ENCODE measurements around the gene DOK7.

DNA sequence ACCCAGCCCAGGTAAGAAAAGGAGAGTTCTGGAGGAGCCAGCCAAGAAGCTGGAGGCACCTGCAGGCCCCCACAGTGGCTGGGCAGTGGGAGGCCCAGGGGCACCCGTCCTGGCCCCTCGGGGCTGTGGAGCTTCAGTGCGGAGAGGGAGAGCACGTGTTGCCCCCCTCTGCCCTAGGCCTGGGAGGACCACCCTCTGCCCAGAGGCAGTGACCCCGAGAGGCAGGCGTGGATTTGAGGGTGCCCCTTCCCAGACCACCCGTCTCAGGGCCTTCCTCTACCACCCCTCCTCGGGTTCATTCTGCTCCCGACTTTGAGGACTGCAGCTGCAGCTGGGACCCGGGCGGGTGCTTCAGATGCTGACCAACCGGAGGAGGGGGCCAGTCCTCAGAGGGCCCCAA, 33.5 kb upstream of the DOK7 start:
- TF ChIP-seq, protein P1, sequence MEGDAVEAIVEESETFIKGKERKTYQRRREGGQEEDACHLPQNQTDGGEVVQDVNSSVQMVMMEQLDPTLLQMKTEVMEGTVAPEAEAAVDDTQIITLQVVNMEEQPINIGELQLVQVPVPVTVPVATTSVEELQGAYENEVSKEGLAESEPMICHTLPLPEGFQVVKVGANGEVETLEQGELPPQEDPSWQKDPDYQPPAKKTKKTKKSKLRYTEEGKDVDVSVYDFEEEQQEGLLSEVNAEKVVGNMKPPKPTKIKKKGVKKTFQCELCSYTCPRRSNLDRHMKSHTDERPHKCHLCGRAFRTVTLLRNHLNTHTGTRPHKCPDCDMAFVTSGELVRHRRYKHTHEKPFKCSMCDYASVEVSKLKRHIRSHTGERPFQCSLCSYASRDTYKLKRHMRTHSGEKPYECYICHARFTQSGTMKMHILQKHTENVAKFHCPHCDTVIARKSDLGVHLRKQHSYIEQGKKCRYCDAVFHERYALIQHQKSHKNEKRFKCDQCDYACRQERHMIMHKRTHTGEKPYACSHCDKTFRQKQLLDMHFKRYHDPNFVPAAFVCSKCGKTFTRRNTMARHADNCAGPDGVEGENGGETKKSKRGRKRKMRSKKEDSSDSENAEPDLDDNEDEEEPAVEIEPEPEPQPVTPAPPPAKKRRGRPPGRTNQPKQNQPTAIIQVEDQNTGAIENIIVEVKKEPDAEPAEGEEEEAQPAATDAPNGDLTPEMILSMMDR (IDR thresholded peaks at IDR 0.05), result no peak
- TF ChIP-seq POLR2A (IDR thresholded peaks at IDR 0.05), result no peak

All from Peyer's patch (tissue), 4 donors.